KOPT-K1 (cell line): Measurements from ENCODE around the gene CDT1.

ENCODE experiments used
- H3K27ac ChIP-seq: fragments of 200-600 bp; sonication (generic); 2 replicates; pipeline ENCODE4 v1.5.1; 2016; ENCODE audit warnings: antibody characterized with exemption, mild to moderate bottlenecking, low read depth, low read length; ENCODE audit not compliant: poor library complexity, severe bottlenecking
- H3K36me3 ChIP-seq: fragments of 200-600 bp; sonication (generic); 2 replicates; pipeline ENCODE4 v1.5.1; 2017; ENCODE audit warnings: antibody characterized with exemption, mild to moderate bottlenecking, low read length, moderate library complexity; ENCODE audit not compliant: insufficient read depth
- H3K9me3 ChIP-seq: fragments of 200-600 bp; sonication (generic); 2 replicates; pipeline ENCODE4 v1.5.1; 2017; ENCODE audit warnings: antibody characterized with exemption, low read length, mild to moderate bottlenecking; ENCODE audit not compliant: insufficient read depth, poor library complexity, severe bottlenecking

The CDT1 gene

GRCh38 chr16:88775825-88776224 lies 27.8 kb upstream of the CDT1 start:
- H3K36me3 ChIP-seq = peaks cover 83% of the 10 kb centered on the region
- no peak overlapping the region for H3K27ac ChIP-seq
- H3K9me3 ChIP-seq = no peaks in the 10 kb centered on the region

GRCh38 chr16:88777471-88778270 lies 25.9 kb upstream of the CDT1 start:
- H3K27ac ChIP-seq = no peak overlapping the region
- H3K9me3 ChIP-seq = no peaks in the 10 kb centered on the region
- peaks cover 67% of the 10 kb centered on the region for H3K36me3 ChIP-seq

GRCh38 chr16:88778271-88778525 lies 25.4 kb upstream of the CDT1 start:
- no peak overlapping the region for H3K27ac ChIP-seq
- peaks cover 62% of the 10 kb centered on the region for H3K36me3 ChIP-seq
- no peaks in the 10 kb centered on the region for H3K9me3 ChIP-seq

- no peaks in the 10 kb centered on the region for H3K9me3 ChIP-seq
- H3K27ac ChIP-seq = no peak overlapping the region
- peaks cover 61% of the 10 kb centered on the region for H3K36me3 ChIP-seq
These were observed 25.0 kb upstream of the CDT1 start for GRCh38 chr16:88778541-88779065.

GRCh38 chr16:88779406-88780141 lies 24.0 kb upstream of the CDT1 start:
- Histone ChIP-seq H3K36me3 (peaks cover 52% of the 10 kb centered on the region), H3K9me3 (no peaks in the 10 kb centered on the region), H3K27ac (peak overlapping the region; percentile 84)

GRCh38 chr16:88780142-88781062 lies 23.2 kb upstream of the CDT1 start:
- H3K9me3 ChIP-seq = no peaks in the 10 kb centered on the region
- H3K27ac ChIP-seq = peak overlapping the region; percentile 84
- H3K36me3 ChIP-seq = peaks cover 44% of the 10 kb centered on the region

- peak overlapping the region; percentile 84 for H3K27ac ChIP-seq
- H3K9me3 ChIP-seq = no peaks in the 10 kb centered on the region
- peaks cover 37% of the 10 kb centered on the region for H3K36me3 ChIP-seq
These were observed 22.2 kb upstream of the CDT1 start for GRCh38 chr16:88781140-88782077.

GRCh38 chr16:88782454-88783390 lies 20.9 kb upstream of the CDT1 start:
- H3K9me3 ChIP-seq = no peaks in the 10 kb centered on the region
- peak overlapping the region; percentile 84 for H3K27ac ChIP-seq
- H3K36me3 ChIP-seq = peaks cover 24% of the 10 kb centered on the region

- Histone ChIP-seq H3K36me3 (peaks cover 18% of the 10 kb centered on the region), H3K9me3 (no peaks in the 10 kb centered on the region), H3K27ac (peak overlapping the region; percentile 84)
These were observed 20.1 kb upstream of the CDT1 start for GRCh38 chr16:88783391-88784073.

- Histone ChIP-seq H3K9me3 (no peaks in the 10 kb centered on the region), H3K36me3 (peaks cover 10% of the 10 kb centered on the region), H3K27ac (peak overlapping the region; percentile 84)
These were observed 19.3 kb upstream of the CDT1 start for GRCh38 chr16:88784074-88784855.

- no peaks in the 10 kb centered on the region for H3K9me3 ChIP-seq
- H3K27ac ChIP-seq = peak overlapping the region; percentile 84
- 0 out of 2 replicates have a peak, but pooled peaks cover 7% of the 10 kb centered on the region for H3K36me3 ChIP-seq
These were observed 18.8 kb upstream of the CDT1 start for GRCh38 chr16:88784856-88785105.

GRCh38 chr16:88785106-88785924 lies 18.3 kb upstream of the CDT1 start, which contains the start of gene PIEZO1:
Gene PIEZO1 (minus strand): TSS chr16:88785220. CDS start chr16:88784964, 256 bp downstream.
- peak within 1 kb of the TSS; percentile 84 for H3K27ac ChIP-seq

More at GRCh38 chr16:88785106-88785924, 18.3 kb upstream of the CDT1 start, which contains the start of gene PIEZO1:
- 0 out of 2 replicates have a peak, but pooled peaks cover 4% of the 10 kb centered on the region for H3K36me3 ChIP-seq
- no peaks in the 10 kb centered on the region for H3K9me3 ChIP-seq
